PC-3 (cell line): ENCODE results near the gene PSMA3.

Experiments used
- CTCF ChIP-seq: fragments of 300-600 bp; sonication (generic); conservative IDR thresholded peaks from 2 replicates; pipeline ENCODE4 v1.5.1; 2017; ENCODE audit warnings: antibody characterized with exemption, low read depth, mild to moderate bottlenecking, low read length
- EZH2 ChIP-seq: fragments of 300-600 bp; sonication (generic); IDR thresholded peaks from one replicate; pipeline ENCODE4 v1.6.1; 2017; ENCODE audit warnings: antibody characterized with exemption, mild to moderate bottlenecking, low read length; ENCODE audit not compliant: unreplicated experiment

- TF ChIP-seq CTCF: no peak
- no peak for TF ChIP-seq EZH2
These were observed 43.0 kb downstream of the PSMA3 start for GRCh38 chr14:58287607-58288042.
